ENCODE measurements around the gene TERB2.
A peak's percentile ranks its signal among the peaks of the same experiment; 100 is the strongest.
"Not testable (repeated sequence)": the region's sequence is repeated elsewhere in the genome, so short reads cannot be mapped to it uniquely, and the experiment has no call there.

The TERB2 gene

DNA sequence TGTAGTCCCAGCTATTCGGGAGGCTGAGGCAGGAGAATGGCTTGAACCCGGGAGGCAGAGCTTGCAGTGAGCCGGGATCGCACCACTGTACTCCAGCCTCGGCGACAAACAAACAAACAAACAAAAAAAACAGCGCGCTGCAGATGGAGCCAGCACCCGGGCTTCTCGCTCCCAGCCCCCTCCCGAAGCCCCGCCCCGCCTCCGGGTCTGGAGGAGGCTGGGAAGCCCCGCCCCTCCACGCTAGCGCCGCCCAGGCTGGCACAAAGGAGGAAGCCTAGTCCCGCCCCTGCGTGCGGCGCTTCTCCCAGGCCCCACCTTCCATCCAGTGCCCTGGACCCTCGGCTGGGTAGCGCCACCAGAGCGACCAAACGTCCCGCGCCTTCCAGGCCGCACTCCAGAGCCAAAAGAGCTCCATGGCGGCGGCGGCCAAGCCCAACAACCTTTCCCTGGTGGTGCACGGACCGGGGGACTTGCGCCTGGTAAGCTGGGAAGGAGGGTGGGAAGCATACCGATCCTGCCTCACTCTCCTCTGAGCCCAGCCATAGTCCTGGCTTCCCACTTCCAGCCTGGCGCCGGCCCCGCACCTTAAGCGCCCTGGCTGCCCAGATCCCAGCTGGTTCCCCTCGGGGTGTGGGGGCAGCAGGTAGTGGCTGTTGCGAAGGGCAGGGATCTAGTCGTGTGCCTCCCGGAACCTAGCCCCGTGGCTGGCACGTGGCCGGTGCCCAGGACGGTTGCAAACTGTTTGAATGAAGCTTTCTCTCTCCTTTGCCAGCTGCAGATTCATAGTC, 66.6 kb downstream of the TERB2 start, which contains the start of gene SORD (continued):
- TF ChIP-seq GLIS1 (tag by site-specific recombination; IDR thresholded peaks at IDR 0.05) (0 out of 2 replicates have a peak, but pooled peaks have one; percentile 6), SP2 (tag by site-specific recombination; IDR thresholded peaks at IDR 0.05) (peak; percentile 81), ZNF449 (tag by site-specific recombination; IDR thresholded peaks at IDR 0.05) (peak; percentile 82), GLIS2 (tag by site-specific recombination; IDR thresholded peaks at IDR 0.05) (peak; percentile 13; the same call in 1 of the 2 replicates), ZFP37 (tag by site-specific recombination; IDR thresholded peaks at IDR 0.05) (0 out of 2 replicates have a peak, but pooled peaks have one; percentile 36), ZBTB20 (tag by site-specific recombination; IDR thresholded peaks at IDR 0.05) (peak; percentile 50), ZNF366 (tag by site-specific recombination; conservative IDR thresholded peaks at IDR 0.05) (0 out of 2 replicates have a peak, but pooled peaks have one; percentile 9)
- TF ChIP-seq, protein P1, sequence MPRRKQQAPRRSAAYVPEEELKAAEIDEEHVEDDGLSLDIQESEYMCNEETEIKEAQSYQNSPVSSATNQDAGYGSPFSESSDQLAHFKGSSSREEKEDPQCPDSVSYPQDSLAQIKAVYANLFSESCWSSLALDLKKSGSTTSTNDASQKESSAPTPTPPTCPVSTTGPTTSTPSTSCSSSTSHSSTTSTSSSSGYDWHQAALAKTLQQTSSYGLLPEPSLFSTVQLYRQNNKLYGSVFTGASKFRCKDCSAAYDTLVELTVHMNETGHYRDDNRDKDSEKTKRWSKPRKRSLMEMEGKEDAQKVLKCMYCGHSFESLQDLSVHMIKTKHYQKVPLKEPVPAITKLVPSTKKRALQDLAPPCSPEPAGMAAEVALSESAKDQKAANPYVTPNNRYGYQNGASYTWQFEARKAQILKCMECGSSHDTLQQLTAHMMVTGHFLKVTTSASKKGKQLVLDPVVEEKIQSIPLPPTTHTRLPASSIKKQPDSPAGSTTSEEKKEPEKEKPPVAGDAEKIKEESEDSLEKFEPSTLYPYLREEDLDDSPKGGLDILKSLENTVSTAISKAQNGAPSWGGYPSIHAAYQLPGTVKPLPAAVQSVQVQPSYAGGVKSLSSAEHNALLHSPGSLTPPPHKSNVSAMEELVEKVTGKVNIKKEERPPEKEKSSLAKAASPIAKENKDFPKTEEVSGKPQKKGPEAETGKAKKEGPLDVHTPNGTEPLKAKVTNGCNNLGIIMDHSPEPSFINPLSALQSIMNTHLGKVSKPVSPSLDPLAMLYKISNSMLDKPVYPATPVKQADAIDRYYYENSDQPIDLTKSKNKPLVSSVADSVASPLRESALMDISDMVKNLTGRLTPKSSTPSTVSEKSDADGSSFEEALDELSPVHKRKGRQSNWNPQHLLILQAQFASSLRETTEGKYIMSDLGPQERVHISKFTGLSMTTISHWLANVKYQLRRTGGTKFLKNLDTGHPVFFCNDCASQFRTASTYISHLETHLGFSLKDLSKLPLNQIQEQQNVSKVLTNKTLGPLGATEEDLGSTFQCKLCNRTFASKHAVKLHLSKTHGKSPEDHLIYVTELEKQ (tag by site-specific recombination; IDR thresholded peaks at IDR 0.05; ENCODE audit: borderline replicate concordance), result no peak

DNA sequence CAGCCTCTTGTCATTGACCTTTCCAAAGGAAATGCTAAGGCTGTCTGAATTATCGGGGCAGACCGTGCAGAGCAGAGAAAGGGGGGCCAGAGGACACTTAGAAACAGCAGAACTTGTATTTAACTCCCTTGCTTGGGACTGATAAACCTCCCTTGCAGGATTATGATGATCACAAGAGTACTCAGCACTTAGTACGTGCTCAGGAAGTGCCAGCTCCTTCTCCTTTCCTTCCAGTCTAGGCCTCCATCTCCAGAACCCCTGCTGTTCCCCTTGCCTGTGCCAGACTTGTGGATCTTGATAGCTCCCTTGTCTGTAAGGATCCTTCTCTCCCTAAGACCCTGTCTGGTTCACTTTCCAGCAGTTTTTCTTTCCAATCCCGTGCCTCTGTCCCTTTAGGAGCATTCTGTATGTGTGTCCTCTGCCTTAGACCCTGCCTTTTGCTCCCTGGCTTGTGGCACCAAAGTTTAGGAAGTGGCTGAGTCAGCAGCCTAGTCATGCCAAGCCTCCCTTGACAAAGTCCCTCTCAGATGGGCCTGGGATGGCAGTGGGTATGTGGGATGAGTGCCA, 67.3 kb downstream of the TERB2 start:
- ChIA-PET CTCF (interaction anchor here (0.5 to 1.1 kb wide), 3 partner anchors 14 to 94 kb away, joined by 4 to 6 read pairs (median 4); no protein-coding TSS in a partner anchor), POLR2A (no interaction called here)
- Histone ChIP-seq H3K9me3 (ENCODE audit: control insufficient read depth, insufficient read depth, low read depth, low read length) (no peaks in the 10 kb centered on the region), H3K27ac (ENCODE audit: extremely low read depth, low read depth, low read length) (peak overlapping the region; percentile 70; the same call in 1 of the 2 replicates), H3K36me3 (ENCODE audit: control insufficient read depth in 2 of 2, insufficient read depth in 1 of 2, low read length in 2 of 2) (peaks cover 0 to under 1% of the 10 kb centered on the region in 2 experiments; a peak in 1 of 3 replicates), H3K4me1 (ENCODE audit: control insufficient read depth, insufficient read depth, low read length) (peaks cover 2% of the 10 kb centered on the region; the same call in 1 of the 2 replicates), H3K4me3 (ENCODE audit: low read depth, low read length) (peak overlapping the region; percentile 68)
- TF ChIP-seq, protein P2, sequence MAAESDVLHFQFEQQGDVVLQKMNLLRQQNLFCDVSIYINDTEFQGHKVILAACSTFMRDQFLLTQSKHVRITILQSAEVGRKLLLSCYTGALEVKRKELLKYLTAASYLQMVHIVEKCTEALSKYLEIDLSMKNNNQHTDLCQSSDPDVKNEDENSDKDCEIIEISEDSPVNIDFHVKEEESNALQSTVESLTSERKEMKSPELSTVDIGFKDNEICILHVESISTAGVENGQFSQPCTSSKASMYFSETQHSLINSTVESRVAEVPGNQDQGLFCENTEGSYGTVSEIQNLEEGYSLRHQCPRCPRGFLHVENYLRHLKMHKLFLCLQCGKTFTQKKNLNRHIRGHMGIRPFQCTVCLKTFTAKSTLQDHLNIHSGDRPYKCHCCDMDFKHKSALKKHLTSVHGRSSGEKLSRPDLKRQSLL (tag by site-specific recombination; IDR thresholded peaks at IDR 0.05), result peak; percentile 27; the same call in 1 of the 2 replicates
- TF ChIP-seq ZNF366 (tag by site-specific recombination; conservative IDR thresholded peaks at IDR 0.05) (no peak), ZNF664 (tag by site-specific recombination; IDR thresholded peaks at IDR 0.05) (peak; percentile 41; the same call in 1 of the 2 replicates)

- H3K4me3 ChIP-seq (ENCODE audit: low read depth, low read length); CTCF ChIA-PET; H3K4me1 ChIP-seq (ENCODE audit: control insufficient read depth, insufficient read depth, low read length); H3K36me3 ChIP-seq (ENCODE audit: control insufficient read depth in 2 of 2, insufficient read depth in 1 of 2, low read length in 2 of 2); H3K9me3 ChIP-seq (ENCODE audit: control insufficient read depth, insufficient read depth, low read depth, low read length); POLR2A ChIA-PET; H3K27ac ChIP-seq (ENCODE audit: extremely low read depth, low read depth, low read length): not testable (repeated sequence)
These were observed 68.2 kb downstream of the TERB2 start for GRCh38 chr15:45024649-45025048.

DNA sequence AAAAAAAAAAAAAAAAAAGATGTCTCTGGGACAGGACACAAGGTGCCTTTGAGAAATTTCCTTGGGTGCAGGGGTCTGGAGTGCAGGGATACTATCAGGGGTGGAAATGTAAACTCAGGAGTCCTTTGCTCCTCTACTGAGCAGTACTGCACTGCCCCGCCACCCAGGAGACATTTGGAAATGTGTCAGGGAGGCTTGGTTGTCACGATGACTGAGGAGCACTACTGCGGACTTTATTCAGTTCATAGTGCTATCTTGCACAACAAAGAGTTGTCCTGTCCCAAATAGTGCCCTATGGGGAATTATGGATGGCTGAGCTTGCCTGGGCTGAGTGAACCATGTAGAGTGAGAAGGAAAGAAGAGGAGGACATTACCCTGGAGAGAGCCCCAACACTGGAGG, 69.1 kb downstream of the TERB2 start:
- POLR2A ChIA-PET, result interaction anchor here (0.7 kb wide), 1 partner anchor 729 kb away, joined by 4 read pairs; no protein-coding TSS in a partner anchor
- CTCF ChIA-PET, result not testable (repeated sequence)

More for the DNA sequence above, 69.1 kb downstream of the TERB2 start:
- not testable (repeated sequence) for H3K9me3 ChIP-seq (ENCODE audit: control insufficient read depth, insufficient read depth, low read depth, low read length); H3K27ac ChIP-seq (ENCODE audit: extremely low read depth, low read depth, low read length); H3K4me3 ChIP-seq (ENCODE audit: low read depth, low read length); H3K4me1 ChIP-seq (ENCODE audit: control insufficient read depth, insufficient read depth, low read length)
- H3K36me3 ChIP-seq (ENCODE audit: control insufficient read depth in 2 of 2, insufficient read depth in 1 of 2, low read length in 2 of 2), result peaks cover 0 to 15% of the 10 kb centered on the region in 2 experiments; a peak in 1 of 3 replicates

Data from HEK293 (cell line).